ENCODE results near the gene BCLAF1. TPM values are rescaled to one million over a fixed set of nuclear protein-coding genes. Genes with fewer than 3 reads are reported as not detected.
"Not testable (repeated sequence)": the region's sequence is repeated elsewhere in the genome, so short reads cannot be mapped to it uniquely, and the experiment has no call there.

The BCLAF1 gene
- total RNA-seq, 6 donors from 2014 or later: 88.3 to 267 (median 96.6) TPM

GRCh38 chr6:136228814-136229213, 60.8 kb downstream of the BCLAF1 start:
- no peaks in the 10 kb centered on the region for H3K36me3 ChIP-seq
- 73 to 84% methylated on average over 2 of the region's 2 CpGs for WGBS, 2 donors
- H3K4me1 ChIP-seq: peaks cover 3 to 14% (median 4%) of the 10 kb centered on the region in 4 donors
- DNase-seq: no peak
- no peak overlapping the region for H3K4me3 ChIP-seq
- H3K27ac ChIP-seq: no peak overlapping the region
- ATAC-seq (ENCODE audit: low FRiP score in 2 of 2): no peak
- TF ChIP-seq EP300 (IDR thresholded peaks at IDR 0.05): no peak
- no peak for TF ChIP-seq POLR2AphosphoS5 (IDR thresholded peaks at IDR 0.05)
- TF ChIP-seq POLR2A (IDR thresholded peaks at IDR 0.05): no peak
- no peak for TF ChIP-seq CTCF (IDR thresholded peaks at IDR 0.05)
- H3K27me3 ChIP-seq: no peaks in the 10 kb centered on the region
- no peaks in the 10 kb centered on the region for H3K9me3 ChIP-seq

- Histone ChIP-seq H3K36me3 (no peaks in the 10 kb centered on the region), H3K9me3 (no peaks in the 10 kb centered on the region), H3K27me3 (no peaks in the 10 kb centered on the region), H3K4me3 (peak overlapping the region in 2 of 4 donors; percentile 19 to 36), H3K4me1 (peaks cover 3 to 14% (median 4%) of the 10 kb centered on the region in 4 donors), H3K27ac (no peak overlapping the region)
- ATAC-seq (ENCODE audit: low FRiP score in 2 of 2) (peak in 1 of 2 donors; percentile 42), DNase-seq (no peak)
- TF ChIP-seq POLR2AphosphoS5 (IDR thresholded peaks at IDR 0.05) (no peak), EP300 (IDR thresholded peaks at IDR 0.05) (no peak), POLR2A (IDR thresholded peaks at IDR 0.05) (no peak), CTCF (IDR thresholded peaks at IDR 0.05) (no peak)
- WGBS, 2 donors: 80 to 82% methylated on average over 4 of the region's 4 CpGs
These were observed 62.8 kb downstream of the BCLAF1 start for GRCh38 chr6:136226674-136227377.

GRCh38 chr6:136226027-136226673, 63.5 kb downstream of the BCLAF1 start:
- H3K4me3 ChIP-seq: peak overlapping the region in 2 of 4 donors; percentile 19 to 36
- WGBS, 2 donors: 17 to 18% methylated on average over 12 of the region's 12 CpGs
- DNase-seq: peak in 1 of 2 donors; percentile 76

GRCh38 chr6:136225496-136225895, 64.2 kb downstream of the BCLAF1 start:
- Histone ChIP-seq H3K9me3 (no peaks in the 10 kb centered on the region), H3K27ac (no peak overlapping the region), H3K4me3 (no peak overlapping the region), H3K36me3 (no peaks in the 10 kb centered on the region), H3K4me1 (peaks cover 3 to 14% (median 4%) of the 10 kb centered on the region in 4 donors), H3K27me3 (no peaks in the 10 kb centered on the region)
- DNase-seq (no peak), ATAC-seq (ENCODE audit: low FRiP score in 2 of 2) (no peak)
- WGBS, 2 donors: 64 to 75% methylated on average over 5 of the region's 5 CpGs
- TF ChIP-seq POLR2AphosphoS5 (IDR thresholded peaks at IDR 0.05) (no peak), CTCF (IDR thresholded peaks at IDR 0.05) (no peak), POLR2A (IDR thresholded peaks at IDR 0.05) (no peak), EP300 (IDR thresholded peaks at IDR 0.05) (no peak)

More at GRCh38 chr6:136226027-136226673, 63.5 kb downstream of the BCLAF1 start:
- Histone ChIP-seq H3K9me3 (no peaks in the 10 kb centered on the region), H3K27me3 (no peaks in the 10 kb centered on the region), H3K4me1 (peaks cover 3 to 14% (median 4%) of the 10 kb centered on the region in 4 donors), H3K36me3 (no peaks in the 10 kb centered on the region), H3K27ac (no peak overlapping the region)
- peak; percentile 88 to 93 for ATAC-seq (ENCODE audit: low FRiP score in 2 of 2)
- TF ChIP-seq POLR2AphosphoS5 (IDR thresholded peaks at IDR 0.05) (no peak), CTCF (IDR thresholded peaks at IDR 0.05) (peak; percentile 85 to 100 (median 95))

GRCh38 chr6:136224974-136225373, 64.7 kb downstream of the BCLAF1 start:
- H3K9me3 ChIP-seq; ATAC-seq (ENCODE audit: low FRiP score in 2 of 2); H3K4me3 ChIP-seq; H3K27me3 ChIP-seq; DNase-seq; H3K36me3 ChIP-seq; H3K27ac ChIP-seq: not testable (repeated sequence)
- WGBS, 2 donors: 90 to 95% methylated on average over 4 of the region's 4 CpGs
- peaks cover 3 to 14% (median 4%) of the 10 kb centered on the region in 4 donors for H3K4me1 ChIP-seq

All from upper lobe of left lung (tissue), 6 donors.